ACC112 (cell line): ENCODE data around the gene SDC1.

ENCODE experiments used
- H2AFZ ChIP-seq: fragments of 200-600 bp; sonication (generic); one replicate; pipeline ENCODE4 v1.6.0; 2017; ENCODE audit warnings: antibody characterized with exemption, low read length; ENCODE audit not compliant: unreplicated experiment
- H3K27ac ChIP-seq: fragments of 200-600 bp; sonication (generic); 2 replicates; pipeline ENCODE4 v1.5.1; 2014; ENCODE audit warnings: low read depth, mild to moderate bottlenecking, antibody characterized with exemption, low read length, moderate library complexity
- H3K27me3 ChIP-seq: fragments of 200-600 bp; sonication (generic); 2 replicates; pipeline ENCODE4 v1.6.1; 2014; ENCODE audit warnings: mild to moderate bottlenecking, antibody characterized with exemption, low read length, moderate library complexity, mixed read lengths; ENCODE audit not compliant: insufficient read depth
- H3K36me3 ChIP-seq: fragments of 200-600 bp; sonication (generic); 2 replicates; pipeline ENCODE4 v1.6.1; 2016; ENCODE audit warnings: mild to moderate bottlenecking, antibody characterized with exemption, low read length, moderate library complexity, mixed read lengths; ENCODE audit not compliant: insufficient read depth
- H3K4me1 ChIP-seq: fragments of 200-600 bp; sonication (generic); one replicate; pipeline ENCODE4 v1.6.1; 2016; ENCODE audit warnings: low read length, mixed read lengths; ENCODE audit not compliant: insufficient read depth, unreplicated experiment, control insufficient read depth
- H3K4me3 ChIP-seq: fragments of 200-600 bp; sonication (generic); 2 replicates; pipeline ENCODE4 v1.5.1; 2014; ENCODE audit warnings: mild to moderate bottlenecking, low read depth, low read length
- H3K79me2 ChIP-seq: fragments of 200-600 bp; sonication (generic); one replicate; pipeline ENCODE4 v1.6.0; 2016; ENCODE audit warnings: low read length; ENCODE audit not compliant: control insufficient read depth, unreplicated experiment, insufficient read depth

The SDC1 gene

GRCh38 chr2:20220806-20221554 lies 4.0 kb downstream of the SDC1 start:
- Histone ChIP-seq H3K36me3 (no peaks in the 10 kb centered on the region), H2AFZ (no peak overlapping the region), H3K27me3 (no peaks in the 10 kb centered on the region), H3K79me2 (no peaks in the 10 kb centered on the region), H3K4me3 (no peak overlapping the region), H3K27ac (no peak overlapping the region), H3K4me1 (peaks cover 20% of the 10 kb centered on the region)

GRCh38 chr2:20219763-20220380 lies 5.1 kb downstream of the SDC1 start:
- Histone ChIP-seq H3K79me2 (no peaks in the 10 kb centered on the region), H3K27me3 (no peaks in the 10 kb centered on the region), H2AFZ (no peak overlapping the region), H3K4me3 (no peak overlapping the region), H3K4me1 (peaks cover 20% of the 10 kb centered on the region), H3K27ac (no peak overlapping the region), H3K36me3 (no peaks in the 10 kb centered on the region)

GRCh38 chr2:20218331-20219320 lies 6.3 kb downstream of the SDC1 start:
- no peaks in the 10 kb centered on the region for H3K27me3 ChIP-seq
- H3K36me3 ChIP-seq = no peaks in the 10 kb centered on the region
- H2AFZ ChIP-seq = no peak overlapping the region
- peaks cover 20% of the 10 kb centered on the region for H3K4me1 ChIP-seq
- no peaks in the 10 kb centered on the region for H3K79me2 ChIP-seq
- no peak overlapping the region for H3K4me3 ChIP-seq
- no peak overlapping the region for H3K27ac ChIP-seq

- Histone ChIP-seq H3K27ac (no peak overlapping the region), H2AFZ (no peak overlapping the region), H3K36me3 (no peaks in the 10 kb centered on the region), H3K79me2 (no peaks in the 10 kb centered on the region), H3K27me3 (no peaks in the 10 kb centered on the region), H3K4me3 (no peak overlapping the region), H3K4me1 (peaks cover 19% of the 10 kb centered on the region)
Observed at GRCh38 chr2:20217041-20217970, 7.6 kb downstream of the SDC1 start.

- Histone ChIP-seq H3K4me3 (no peak overlapping the region), H3K27ac (no peak overlapping the region), H3K36me3 (no peaks in the 10 kb centered on the region), H2AFZ (no peak overlapping the region), H3K27me3 (no peaks in the 10 kb centered on the region), H3K4me1 (peaks cover 9% of the 10 kb centered on the region), H3K79me2 (no peaks in the 10 kb centered on the region)
Observed at GRCh38 chr2:20216130-20217025, 8.6 kb downstream of the SDC1 start.

- no peak overlapping the region for H2AFZ ChIP-seq
- no peaks in the 10 kb centered on the region for H3K36me3 ChIP-seq
- no peaks in the 10 kb centered on the region for H3K4me1 ChIP-seq
- H3K27me3 ChIP-seq = no peaks in the 10 kb centered on the region
- no peak overlapping the region for H3K27ac ChIP-seq
- H3K4me3 ChIP-seq = no peak overlapping the region
- no peaks in the 10 kb centered on the region for H3K79me2 ChIP-seq
Observed at GRCh38 chr2:20215183-20216040, 9.5 kb downstream of the SDC1 start.

GRCh38 chr2:20214566-20215182 lies 10.3 kb downstream of the SDC1 start:
- Histone ChIP-seq H3K4me3 (no peak overlapping the region), H2AFZ (no peak overlapping the region), H3K27ac (no peak overlapping the region), H3K4me1 (no peaks in the 10 kb centered on the region), H3K27me3 (no peaks in the 10 kb centered on the region), H3K36me3 (no peaks in the 10 kb centered on the region), H3K79me2 (no peaks in the 10 kb centered on the region)

GRCh38 chr2:20213651-20214565 lies 11.0 kb downstream of the SDC1 start:
- H3K27ac ChIP-seq = no peak overlapping the region
- no peaks in the 10 kb centered on the region for H3K27me3 ChIP-seq
- no peak overlapping the region for H3K4me3 ChIP-seq
- no peaks in the 10 kb centered on the region for H3K79me2 ChIP-seq
- H3K4me1 ChIP-seq = no peaks in the 10 kb centered on the region
- no peaks in the 10 kb centered on the region for H3K36me3 ChIP-seq
- H2AFZ ChIP-seq = no peak overlapping the region
